ENCODE measurements around the gene CYP46A1.
A peak's percentile ranks its signal among the peaks of the same experiment; 100 is the strongest.

The CYP46A1 gene

DNA sequence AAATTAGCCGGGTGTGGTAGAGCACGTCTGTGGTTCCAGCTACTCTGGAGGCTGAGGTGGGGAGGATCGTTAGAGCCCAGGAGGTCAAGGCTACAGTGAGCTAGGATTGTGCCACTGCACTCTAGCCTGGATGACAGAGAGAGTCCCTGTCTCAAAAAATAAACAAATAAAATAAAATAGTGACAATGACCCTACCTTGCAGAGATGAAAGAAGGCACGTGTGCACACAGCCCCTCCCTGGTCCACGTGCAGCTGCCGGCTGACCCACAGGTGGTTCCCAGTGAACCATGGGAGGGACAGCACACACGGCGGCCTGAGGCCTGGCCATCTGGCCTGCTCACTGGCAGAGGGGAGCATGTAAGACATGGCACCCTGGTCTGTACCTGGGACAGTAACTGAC, 34.5 kb upstream of the CYP46A1 start:
- TF ChIP-seq, protein P1, sequence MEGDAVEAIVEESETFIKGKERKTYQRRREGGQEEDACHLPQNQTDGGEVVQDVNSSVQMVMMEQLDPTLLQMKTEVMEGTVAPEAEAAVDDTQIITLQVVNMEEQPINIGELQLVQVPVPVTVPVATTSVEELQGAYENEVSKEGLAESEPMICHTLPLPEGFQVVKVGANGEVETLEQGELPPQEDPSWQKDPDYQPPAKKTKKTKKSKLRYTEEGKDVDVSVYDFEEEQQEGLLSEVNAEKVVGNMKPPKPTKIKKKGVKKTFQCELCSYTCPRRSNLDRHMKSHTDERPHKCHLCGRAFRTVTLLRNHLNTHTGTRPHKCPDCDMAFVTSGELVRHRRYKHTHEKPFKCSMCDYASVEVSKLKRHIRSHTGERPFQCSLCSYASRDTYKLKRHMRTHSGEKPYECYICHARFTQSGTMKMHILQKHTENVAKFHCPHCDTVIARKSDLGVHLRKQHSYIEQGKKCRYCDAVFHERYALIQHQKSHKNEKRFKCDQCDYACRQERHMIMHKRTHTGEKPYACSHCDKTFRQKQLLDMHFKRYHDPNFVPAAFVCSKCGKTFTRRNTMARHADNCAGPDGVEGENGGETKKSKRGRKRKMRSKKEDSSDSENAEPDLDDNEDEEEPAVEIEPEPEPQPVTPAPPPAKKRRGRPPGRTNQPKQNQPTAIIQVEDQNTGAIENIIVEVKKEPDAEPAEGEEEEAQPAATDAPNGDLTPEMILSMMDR (IDR thresholded peaks at IDR 0.05; ENCODE audit: insufficient read depth, low read depth, low read length, missing control alignments), result no peak
- no peak for DNase-seq (ENCODE audit: low read depth)
- H3K4me3 ChIP-seq (ENCODE audit: low read depth, low read length), result no peak overlapping the region

DNA sequence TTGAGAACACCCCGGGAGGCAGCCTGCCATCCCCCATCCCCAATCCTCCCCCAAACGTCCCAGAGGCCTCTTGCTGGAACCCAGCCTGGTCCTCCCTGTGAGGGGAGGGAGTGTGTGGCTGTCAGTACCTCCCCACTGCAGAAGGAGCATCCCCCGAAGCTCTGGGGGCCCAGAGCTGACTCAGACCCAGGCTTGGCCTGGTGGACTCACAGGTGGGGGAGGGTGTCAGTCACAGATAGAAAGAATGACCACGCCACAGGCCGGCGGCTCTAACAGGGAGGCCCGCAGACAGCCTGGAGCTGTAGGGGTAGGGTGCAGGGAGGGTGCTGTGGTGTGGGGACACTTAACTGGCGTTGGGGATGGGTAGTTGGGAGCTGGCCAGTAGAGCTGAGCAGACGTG, 33.9 kb upstream of the CYP46A1 start:
- H3K4me3 ChIP-seq (ENCODE audit: low read depth, low read length), result no peak overlapping the region
- TF ChIP-seq, protein P1 (IDR thresholded peaks at IDR 0.05; ENCODE audit: insufficient read depth, low read depth, low read length, missing control alignments), result no peak
- DNase-seq (ENCODE audit: low read depth), result no peak

DNA sequence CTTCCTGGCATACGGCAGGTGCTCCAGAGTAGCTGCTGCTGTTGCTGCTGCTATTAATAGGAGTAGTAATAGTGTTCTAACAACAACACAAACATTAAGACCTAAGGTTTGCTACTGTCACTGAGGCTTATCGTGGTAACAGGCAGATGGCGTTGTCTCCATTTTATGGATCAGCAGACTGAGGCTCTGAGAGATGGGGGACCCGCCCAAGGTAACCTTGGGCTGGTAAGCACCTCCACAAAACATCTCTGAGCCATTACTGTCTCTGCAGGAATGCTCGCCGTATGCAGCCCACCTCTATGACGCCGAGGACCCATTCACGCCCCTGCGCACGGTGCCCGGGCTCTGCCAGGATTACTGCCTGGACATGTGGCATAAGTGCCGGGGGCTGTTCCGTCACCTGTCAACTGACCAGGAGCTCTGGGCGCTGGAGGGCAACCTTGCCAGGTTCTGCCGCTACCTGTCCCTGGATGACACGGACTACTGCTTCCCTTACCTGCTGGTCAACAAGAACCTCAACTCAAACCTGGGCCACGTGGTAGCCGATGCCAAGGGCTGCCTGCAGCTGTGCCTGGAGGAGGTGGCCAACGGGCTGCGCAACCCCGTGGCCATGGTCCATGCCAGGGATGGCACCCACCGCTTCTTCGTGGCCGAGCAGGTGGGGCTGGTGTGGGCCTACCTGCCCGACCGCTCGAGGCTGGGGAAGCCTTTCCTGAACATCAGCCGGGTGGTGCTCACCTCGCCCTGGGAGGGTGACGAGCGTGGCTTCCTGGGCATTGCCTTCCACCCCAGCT, 31.9 kb upstream of the CYP46A1 start:
- H3K4me3 ChIP-seq (ENCODE audit: low read depth, low read length), result no peak overlapping the region
- DNase-seq (ENCODE audit: low read depth), result no peak
- TF ChIP-seq, protein P1 (IDR thresholded peaks at IDR 0.05; ENCODE audit: insufficient read depth, low read depth, low read length, missing control alignments), result no peak

DNA sequence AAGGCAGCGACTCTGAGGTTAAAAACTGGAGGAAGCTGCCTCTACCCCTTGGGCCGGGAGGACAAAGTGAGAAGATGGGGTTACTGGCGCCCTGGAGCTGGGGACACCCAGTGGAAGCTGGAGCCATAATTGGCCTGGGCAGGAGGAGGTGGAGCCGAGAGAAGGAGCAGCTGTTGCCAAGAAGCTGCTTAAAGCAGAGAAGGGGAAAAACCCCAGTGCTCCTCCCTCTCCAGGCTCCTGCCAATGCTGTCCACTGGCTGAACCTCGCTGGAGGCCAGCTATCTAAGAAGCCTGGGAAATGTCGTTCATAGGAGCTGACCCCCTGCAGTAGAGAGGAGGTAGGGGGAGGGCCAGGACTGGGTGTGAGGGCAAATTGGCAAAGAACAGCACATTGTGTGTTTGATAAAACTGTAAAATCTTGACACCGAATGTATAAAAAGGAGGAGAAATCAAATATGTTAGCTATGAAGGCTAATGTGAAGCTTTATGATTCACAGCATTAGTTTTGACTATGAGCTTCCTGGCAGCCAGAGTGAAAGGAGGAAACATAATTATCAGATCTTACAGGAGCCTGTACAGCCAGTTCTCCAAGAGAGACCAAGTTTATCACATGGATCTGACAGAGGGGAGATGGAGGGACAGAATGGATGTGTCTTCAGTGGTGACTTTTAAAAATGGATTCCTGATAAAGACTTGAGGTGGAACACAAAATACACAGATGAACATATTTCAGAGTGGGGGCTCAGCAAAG, 29.7 kb upstream of the CYP46A1 start:
- TF ChIP-seq, protein P1 (IDR thresholded peaks at IDR 0.05; ENCODE audit: insufficient read depth, low read depth, low read length, missing control alignments), result no peak
- DNase-seq (ENCODE audit: low read depth), result peak; percentile 19

DNA sequence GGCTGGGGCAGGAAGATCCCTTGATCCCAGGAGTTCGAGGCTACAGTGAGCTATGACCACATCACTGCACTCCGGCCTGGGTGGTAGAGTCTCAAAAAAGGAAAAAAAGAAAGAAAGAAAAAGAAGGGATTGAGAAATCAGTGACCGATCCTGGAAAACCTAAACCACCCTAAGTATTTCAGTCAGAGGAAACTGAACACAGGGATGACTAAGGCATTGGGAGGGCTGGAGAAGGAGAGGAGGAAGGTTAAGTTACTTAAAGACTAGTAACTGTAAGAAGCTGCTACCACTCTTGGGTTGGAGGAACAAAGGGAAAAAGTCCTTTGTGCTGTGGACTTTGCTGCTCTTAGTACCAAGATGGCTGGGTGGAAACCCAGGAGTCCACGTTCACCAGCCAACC, 28.6 kb upstream of the CYP46A1 start:
- TF ChIP-seq, protein P1 (IDR thresholded peaks at IDR 0.05; ENCODE audit: insufficient read depth, low read depth, low read length, missing control alignments), result no peak
- H3K4me3 ChIP-seq (ENCODE audit: low read depth, low read length), result no peak overlapping the region
- DNase-seq (ENCODE audit: low read depth), result no peak

More for the DNA sequence above, 29.7 kb upstream of the CYP46A1 start:
- no peak overlapping the region for H3K4me3 ChIP-seq (ENCODE audit: low read depth, low read length)

DNA sequence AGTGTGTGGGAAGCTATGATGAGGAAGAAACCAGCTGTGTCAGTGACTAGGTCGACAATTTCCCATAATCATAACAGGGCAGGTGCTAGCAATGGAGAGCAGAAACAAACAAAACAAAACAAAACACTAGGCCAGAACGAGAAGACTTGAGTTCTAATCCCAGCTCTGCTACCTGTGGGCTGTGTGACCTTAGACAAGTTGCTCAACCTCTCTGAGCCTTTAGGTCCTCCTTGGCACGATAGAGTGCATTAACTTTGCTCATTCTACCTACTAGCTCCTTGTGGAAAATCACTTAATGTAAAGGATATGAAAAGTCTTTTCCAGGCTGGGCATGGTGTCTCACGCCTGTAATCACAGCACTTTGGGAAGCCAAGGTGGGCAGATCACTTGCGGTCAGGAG, 27.9 kb upstream of the CYP46A1 start:
- TF ChIP-seq, protein P1 (IDR thresholded peaks at IDR 0.05; ENCODE audit: insufficient read depth, low read depth, low read length, missing control alignments), result no peak
- H3K4me3 ChIP-seq (ENCODE audit: low read depth, low read length), result no peak overlapping the region
- DNase-seq (ENCODE audit: low read depth), result no peak
